GM12865 (cell line): ENCODE measurements around the gene KLK15.

Experiments used
- DNase-seq: peaks from one replicate; pipeline ENCODE4 v3.0.0; 2010; ENCODE audit warnings: low read depth
- H3K4me3 ChIP-seq: 2 replicates; pipeline ENCODE4 v1.5.1; 2011; ENCODE audit warnings: mild to moderate bottlenecking, low read depth, low read length, control low read depth
- CTCF ChIP-seq: IDR thresholded peaks from 2 replicates; pipeline ENCODE4 v1.5.1; 2011; ENCODE audit warnings: low read length, control low read depth, low read depth, inconsistent platforms; ENCODE audit not compliant: insufficient read depth; ENCODE audit errors: missing control alignments

Gene KLK15

GRCh38 chr19:50850738-50851137 is 17.4 kb upstream of the KLK15 start:
- DNase-seq: no peak
- H3K4me3 ChIP-seq: no peak overlapping the region
- TF ChIP-seq CTCF: no peak

- no peak for TF ChIP-seq CTCF
- no peak for DNase-seq
- no peak overlapping the region for H3K4me3 ChIP-seq
Measured at GRCh38 chr19:50844296-50844935, 11.0 kb upstream of the KLK15 start.

GRCh38 chr19:50843701-50844221 is 10.4 kb upstream of the KLK15 start:
- H3K4me3 ChIP-seq: no peak overlapping the region
- TF ChIP-seq CTCF: no peak
- no peak for DNase-seq

GRCh38 chr19:50843205-50843604 is 9.8 kb upstream of the KLK15 start:
- no peak for DNase-seq
- TF ChIP-seq CTCF: no peak
- no peak overlapping the region for H3K4me3 ChIP-seq

- no peak overlapping the region for H3K4me3 ChIP-seq
- TF ChIP-seq CTCF: no peak
- no peak for DNase-seq
Measured at GRCh38 chr19:50842130-50842529, 8.8 kb upstream of the KLK15 start.

GRCh38 chr19:50839712-50840655 is 6.6 kb upstream of the KLK15 start:
- no peak overlapping the region for H3K4me3 ChIP-seq
- no peak for TF ChIP-seq CTCF
- DNase-seq: no peak
